H1 (cell line): ENCODE results near the gene SYCE3. TPM values are rescaled to one million over a fixed set of nuclear protein-coding genes. Genes with fewer than 3 reads are reported as not detected.

Experiments used
- CTCF ChIA-PET: fragments of 300-600 bp; sonication (Branson Sonifier 250); formaldehyde crosslinking; loops from one replicate; lab custom pipeline; 2021; ENCODE audit not compliant: partially characterized antibody; lab: Charles Lee
- POLR2A ChIA-PET: fragments of 300-600 bp; sonication (Branson Sonifier 250); formaldehyde crosslinking; loops from one replicate; lab custom pipeline; 2021; ENCODE audit warnings: inconsistent platforms; ENCODE audit not compliant: partially characterized antibody; lab: Charles Lee
- DNase-seq, 2 experiments: peaks; one replicate each; pipeline versions ENCODE4 v3.0.0 to v3.0.0-alpha.2; 2010 to 2022; ENCODE audit warnings: low spot score in 2 of 2, low read depth in 1 of 2, mixed read lengths in 1 of 2
- FAIRE-seq: peaks from 2 replicates; lab custom pipeline; 2011; peaks lifted over from hg19 to GRCh38; lab: Jason Lieb, UNC
- H2AFZ ChIP-seq: 2 replicates; pipeline ENCODE4 v1.8.1; 2012; ENCODE audit warnings: low read length, inconsistent platforms
- H2AK5ac ChIP-seq: 2 replicates; pipeline ENCODE4 v1.6.1; 2013; ENCODE audit warnings: low read depth, low read length
- H2BK120ac ChIP-seq: replicated peaks from 2 replicates; pipeline ENCODE3; 2013; ENCODE audit warnings: low read depth, low read length, inconsistent platforms
- H2BK12ac ChIP-seq: 2 replicates; pipeline ENCODE4 v1.6.1; 2013; ENCODE audit warnings: low read depth, low read length
- H2BK15ac ChIP-seq: 2 replicates; pipeline ENCODE4 v1.6.1; 2013; ENCODE audit warnings: low read length
- H2BK20ac ChIP-seq: 2 replicates; pipeline ENCODE4 v1.6.1; 2013; ENCODE audit warnings: low read length
- H2BK5ac ChIP-seq: 2 replicates; pipeline ENCODE4 v1.6.1; 2013; ENCODE audit warnings: low read depth, low read length
- H3K14ac ChIP-seq: 2 replicates; pipeline ENCODE4 v1.6.1; 2013; ENCODE audit warnings: inconsistent platforms; ENCODE audit not compliant: insufficient read length
- H3K18ac ChIP-seq: 2 replicates; pipeline ENCODE4 v1.6.1; 2013; ENCODE audit warnings: low read length; ENCODE audit errors: extremely low read depth
- H3K23ac ChIP-seq: 2 replicates; pipeline ENCODE4 v1.6.1; 2013; ENCODE audit warnings: inconsistent platforms; ENCODE audit not compliant: insufficient read length
- H3K23me2 ChIP-seq: 2 replicates; pipeline ENCODE4 v1.6.1; 2013; ENCODE audit warnings: low read depth, low read length
- H3K27ac ChIP-seq: 2 replicates; pipeline ENCODE4 v1.6.1; 2011; ENCODE audit warnings: low read depth, low read length, inconsistent platforms
- H3K27me3 ChIP-seq, 4 experiments: replicated peaks in 1 of 4; 1 replicate in 1 of 4; 2 replicates in 3 of 4; pipeline versions ENCODE4 v1.6.1 to v1.8.1; 2011 to 2013; ENCODE audit warnings: low read length in 3 of 4, mild to moderate bottlenecking in 3 of 4, inconsistent platforms in 2 of 4, mixed read lengths in 2 of 4, moderate library complexity in 1 of 4; ENCODE audit not compliant: control insufficient read depth in 3 of 4, insufficient read depth in 3 of 4; ENCODE audit errors: extremely low read depth in 1 of 4
- H3K36me3 ChIP-seq, 4 experiments: 2 replicates each; pipeline versions ENCODE4 v1.6.1 to v1.8.1; 2011 to 2013; ENCODE audit warnings: mild to moderate bottlenecking in 4 of 4, low read length in 3 of 4, moderate library complexity in 2 of 4, control low read depth in 1 of 4, inconsistent platforms in 1 of 4; ENCODE audit not compliant: insufficient read depth in 4 of 4, control insufficient read depth in 2 of 4
- H3K4ac ChIP-seq: replicated peaks from 2 replicates; pipeline ENCODE3; 2013; ENCODE audit warnings: low read length, low read depth, mixed read lengths, inconsistent platforms; ENCODE audit not compliant: insufficient read length
- H3K4me1 ChIP-seq, 4 experiments: replicated peaks in 1 of 4; 1 replicate in 1 of 4; 2 replicates in 3 of 4; pipeline versions ENCODE4 v1.6.1 to v1.8.1; 2011 to 2013; ENCODE audit warnings: low read length in 3 of 4, inconsistent platforms in 2 of 4, mixed read lengths in 1 of 4; ENCODE audit not compliant: insufficient read depth in 4 of 4, control insufficient read depth in 3 of 4
- H3K4me2 ChIP-seq, 2 experiments: 2 replicates each; pipeline versions ENCODE4 v1.6.1 to v1.8.1; 2011 to 2013; ENCODE audit warnings: low read depth in 2 of 2, low read length in 2 of 2, control low read depth in 1 of 2, inconsistent platforms in 1 of 2, mild to moderate bottlenecking in 1 of 2; ENCODE audit not compliant: insufficient read depth in 1 of 2
- H3K4me3 ChIP-seq, 4 experiments: fragments of 200-600, 300-600 bp in 1 of 4; sonication (generic), shearing (Covaris generic), sonication (Bioruptor Twin) in 1 of 4; 2 replicates each; pipeline versions ENCODE4 v1.5.1 to v1.8.1; 2011 to 2016; ENCODE audit warnings: low read length in 4 of 4, low read depth in 3 of 4, control low read depth in 2 of 4, inconsistent platforms in 2 of 4, mild to moderate bottlenecking in 2 of 4, mixed read lengths in 1 of 4, moderate library complexity in 1 of 4; ENCODE audit not compliant: insufficient read depth in 2 of 4; ENCODE audit errors: extremely low read depth in 1 of 4
- H3K56ac ChIP-seq: replicated peaks from 2 replicates; pipeline ENCODE3; 2013; ENCODE audit warnings: low read depth, mild to moderate bottlenecking, mixed read lengths, low read length, inconsistent platforms; ENCODE audit not compliant: insufficient read length
- H3K79me1 ChIP-seq: 2 replicates; pipeline ENCODE4 v1.6.1; 2013; ENCODE audit warnings: low read depth, low read length, control low read depth
- H3K79me2 ChIP-seq, 2 experiments: 2 replicates each; pipeline versions ENCODE4 v1.6.1 to v1.8.1; 2012 to 2013; ENCODE audit warnings: low read length in 2 of 2, mild to moderate bottlenecking in 2 of 2, inconsistent platforms in 1 of 2; ENCODE audit not compliant: insufficient read depth in 2 of 2, control insufficient read depth in 1 of 2
- H3K9ac ChIP-seq, 4 experiments: replicated peaks in 1 of 4; 1 replicate in 1 of 4; 2 replicates in 3 of 4; pipeline versions ENCODE4 v1.6.1 to v1.8.1; 2011 to 2013; ENCODE audit warnings: low read depth in 3 of 4, low read length in 3 of 4, control low read depth in 2 of 4, mild to moderate bottlenecking in 2 of 4, moderate library complexity in 2 of 4, inconsistent platforms in 1 of 4; ENCODE audit errors: extremely low read depth in 1 of 4
- H3K9me3 ChIP-seq, 2 experiments: 2 replicates each; pipeline versions ENCODE4 v1.6.1 to v1.8.1; 2012 to 2013; ENCODE audit warnings: mild to moderate bottlenecking in 2 of 2, moderate library complexity in 2 of 2, control low read depth in 1 of 2, inconsistent platforms in 1 of 2, low read depth in 1 of 2, low read length in 1 of 2, mixed read lengths in 1 of 2; ENCODE audit not compliant: insufficient read depth in 2 of 2
- H4K20me1 ChIP-seq, 2 experiments: replicated peaks in 1 of 2; 2 replicates each; pipeline versions ENCODE3 to v1.8.1; 2011 to 2013; ENCODE audit warnings: inconsistent platforms in 2 of 2, low read length in 2 of 2, mild to moderate bottlenecking in 1 of 2; ENCODE audit not compliant: insufficient read depth in 2 of 2, control insufficient read depth in 1 of 2
- H4K5ac ChIP-seq: 2 replicates; pipeline ENCODE4 v1.6.1; 2013; ENCODE audit warnings: low read length, low read depth, mixed read lengths, inconsistent platforms; ENCODE audit not compliant: insufficient read length
- H4K8ac ChIP-seq: 2 replicates; pipeline ENCODE4 v1.8.0; 2013; ENCODE audit warnings: mild to moderate bottlenecking, moderate library complexity, low read length, inconsistent platforms; ENCODE audit not compliant: insufficient read depth; ENCODE audit errors: extremely low read depth
- H4K91ac ChIP-seq: replicated peaks from 2 replicates; pipeline ENCODE3; 2013; ENCODE audit warnings: low read length, mixed read lengths, inconsistent platforms; ENCODE audit not compliant: insufficient read length
- ATF2 ChIP-seq: IDR thresholded peaks from 2 replicates; pipeline ENCODE4 v1.6.1; 2012; ENCODE audit warnings: low read length, inconsistent platforms
- GTF2F1 ChIP-seq: IDR thresholded peaks from 2 replicates; pipeline ENCODE4 v1.6.1; 2012; ENCODE audit warnings: low read depth, low read length, improper control_type of control experiment, borderline replicate concordance
- TCF12 ChIP-seq: IDR thresholded peaks from 2 replicates; pipeline ENCODE4 v1.6.1; 2011; ENCODE audit warnings: low read depth, mild to moderate bottlenecking, low read length
- USF2 ChIP-seq: IDR thresholded peaks from 2 replicates; pipeline ENCODE4 v1.6.1; 2011; ENCODE audit warnings: low read length, improper control_type of control experiment
- WGBS, 2 experiments: shearing (Covaris generic) in 1 of 2; methylation state at CpG; one replicate each; pipeline versions ENCODE4 v1.1.6 to v1.1.7; 2013 to 2015; ENCODE audit warnings: low lambda C conversion rate in 2 of 2, mixed read lengths in 2 of 2, inconsistent platforms in 1 of 2, low coverage in 1 of 2, missing lambda C conversion rate in 1 of 2; ENCODE audit not compliant: insufficient replicate concordance in 2 of 2, insufficient coverage in 1 of 2, insufficient read length in 1 of 2; ENCODE audit errors: extremely low coverage in 1 of 2, missing lambda C conversion rate in 1 of 2; 5-methylcytosine and 5-hydroxymethylcytosine counted together
- polyA plus RNA-seq, 7 experiments: library from polyadenylated mRNA; depleted of rRNA in 3 of 7; stranded (reverse) in 5 of 7; unstranded in 2 of 7; fragments of >200 nt in 5 of 7; fragments of 200-250 nt in 2 of 7; gene quantifications; 1 replicate in 5 of 7; 2 replicates in 1 of 7; 4 replicates in 1 of 7; pipeline versions ENCODE4 v1.2.1 to v1.2.3, GENCODE V29; 2011 to 2013; ENCODE audit warnings: missing spikeins in 2 of 7, mixed read lengths in 2 of 7
- total RNA-seq: library from RNA; stranded (reverse); fragmentation: NEBNext Ultra II Directional; extraction: Animal tissue kit (Norgen Biotek cat#: 25700); gene quantifications from 2 replicates; pipeline ENCODE4 v1.2.1, GENCODE V29; 2021

SYCE3 gene
- total and polyA plus RNA-seq, 2 of the 8 experiments (the other 6 are each of a cell fraction or from before 2014, with no cell fraction given): 1.9 TPM; not detected in 1

- H2BK12ac ChIP-seq: no peak overlapping the region
- H3K79me1 ChIP-seq: no peaks in the 10 kb centered on the region
- no peak overlapping the region for H3K4me3 ChIP-seq
- H4K8ac ChIP-seq: no peak overlapping the region
- H3K4me2 ChIP-seq: no peak overlapping the region
- DNase-seq (no peak), FAIRE-seq (no peak)
- H3K14ac ChIP-seq: no peak overlapping the region
- H3K23ac ChIP-seq: no peak overlapping the region
- H3K9ac ChIP-seq: no peak overlapping the region
- CTCF ChIA-PET: interaction anchor here (1.2 to 8.1 kb wide), 16 partner anchors 11 to 176 kb away, joined by 3 to 84 read pairs (median 6); partner anchors contain the start of genes SCO2 and SYCE3
- H3K4ac ChIP-seq: no peak overlapping the region
- H2AFZ ChIP-seq: no peak overlapping the region
- H2AK5ac ChIP-seq: no peak overlapping the region
- no peaks in the 10 kb centered on the region for H3K23me2 ChIP-seq
- H3K18ac ChIP-seq: no peak overlapping the region
- H3K36me3 ChIP-seq: peaks cover 10 to 27% (median 20%) of the 10 kb centered on the region in 4 experiments
- H2BK5ac ChIP-seq: no peak overlapping the region
- H4K5ac ChIP-seq: no peak overlapping the region
- H2BK20ac ChIP-seq: no peak overlapping the region
- no peak overlapping the region for H3K27ac ChIP-seq
- H3K56ac ChIP-seq: no peak overlapping the region
- H3K27me3 ChIP-seq: no peaks in the 10 kb centered on the region
- no peaks in the 10 kb centered on the region for H3K79me2 ChIP-seq
- POLR2A ChIA-PET: interaction anchor here (1.1 to 5.4 kb wide), 4 partner anchors 11 to 130 kb away, joined by 3 to 37 read pairs (median 3); partner anchors contain the start of gene SYCE3
- H4K20me1 ChIP-seq: peaks cover 4 to 18% of the 10 kb centered on the region in 2 experiments
- no peak overlapping the region for H2BK120ac ChIP-seq
- WGBS, 2 experiments: 93% methylated on average over 8 of the region's 8 CpGs; no CpG with 5 or more reads in 1 of the 2 experiments
- no peaks in the 10 kb centered on the region for H3K4me1 ChIP-seq
- H3K9me3 ChIP-seq: no peaks in the 10 kb centered on the region
- no peak overlapping the region for H4K91ac ChIP-seq
- no peak overlapping the region for H2BK15ac ChIP-seq
- TF ChIP-seq TCF12: no peak
- no peak for TF ChIP-seq USF2
- no peak for TF ChIP-seq GTF2F1
- no peak for TF ChIP-seq ATF2
These were observed 12.8 kb upstream of the SYCE3 start for GRCh38 chr22:50575426-50575941.
